Placental epithelial cell (primary cell): Measurements from ENCODE around the gene HNRNPH2. TPM values are rescaled to one million over a fixed set of nuclear protein-coding genes. Genes with fewer than 3 reads are reported as not detected.

Experiments
- total RNA-seq: library from RNA; depleted of rRNA; stranded (reverse); fragments of >200 nt; gene quantifications from 2 replicates; pipeline ENCODE4 v1.2.3, GENCODE V29; 2012

HNRNPH2 gene
- 56.8 and 66.7 TPM in 2 replicates for total RNA-seq

GRCh38 chrX:101407748-101408531 lies at the start of gene HNRNPH2, which contains the start of gene GLA:
Gene HNRNPH2, plus strand, starts transcription at chrX:101408222. Its CDS starts 3,767 bp downstream, at chrX:101411989.
Gene GLA, minus strand, starts transcription at chrX:101407925. Its CDS starts 22 bp downstream, at chrX:101407903.

GRCh38 chrX:101385795-101386541 lies 22.1 kb upstream of the HNRNPH2 start, which contains the start of gene BTK:
Gene BTK, minus strand, starts transcription at chrX:101386191. Its CDS starts 10,907 bp downstream, at chrX:101375284.

GRCh38 chrX:101390664-101391525 lies 17.1 kb upstream of the HNRNPH2 start, which contains the start of gene RPL36A:
Gene RPL36A, plus strand, starts transcription at chrX:101391011. Its CDS starts 33 bp downstream, at chrX:101391044.

Other genes starting within 250 kb of the HNRNPH2 start
- gene DRP2, start 188.4 kb upstream of the HNRNPH2 start, total RNA-seq, result under 0.01 and 0.11 TPM in 2 replicates
- gene TAF7L, start 116.9 kb upstream of the HNRNPH2 start, total RNA-seq, result under 0.01 TPM in 1 of 2 replicates, not detected in the other
- gene TIMM8A, start 59.5 kb upstream of the HNRNPH2 start, total RNA-seq, result 2.8 and 3.9 TPM in 2 replicates
- not detected in 2 replicates for gene BTK, start 22.0 kb upstream of the HNRNPH2 start, total RNA-seq
- 158 and 599 TPM in 2 replicates for gene RPL36A, start 17.2 kb upstream of the HNRNPH2 start, total RNA-seq
- 25.5 and 29.6 TPM in 2 replicates for gene GLA, start 297 bp upstream of the HNRNPH2 start, total RNA-seq
- gene ARMCX4, start 77.2 kb downstream of the HNRNPH2 start, total RNA-seq, result 5.2 and 7.1 TPM in 2 replicates
- gene ARMCX1, start 142.3 kb downstream of the HNRNPH2 start, total RNA-seq, result 56.1 and 101 TPM in 2 replicates
- 23.4 and 44.4 TPM in 2 replicates for gene ARMCX6, start 209.8 kb downstream of the HNRNPH2 start, total RNA-seq
- 55.4 and 65.2 TPM in 2 replicates for gene ARMCX3, start 214.9 kb downstream of the HNRNPH2 start, total RNA-seq